ENCODE data around the gene RTL10. TPM values are rescaled to one million over a fixed set of nuclear protein-coding genes. Genes with fewer than 3 reads are reported as not detected.

Gene RTL10
- total and polyA plus RNA-seq, 10 of the 15 experiments (the other 5 are each of a cell fraction or from before 2014, with no cell fraction given): 5.3 to 18.1 (median 10.3) TPM

DNA sequence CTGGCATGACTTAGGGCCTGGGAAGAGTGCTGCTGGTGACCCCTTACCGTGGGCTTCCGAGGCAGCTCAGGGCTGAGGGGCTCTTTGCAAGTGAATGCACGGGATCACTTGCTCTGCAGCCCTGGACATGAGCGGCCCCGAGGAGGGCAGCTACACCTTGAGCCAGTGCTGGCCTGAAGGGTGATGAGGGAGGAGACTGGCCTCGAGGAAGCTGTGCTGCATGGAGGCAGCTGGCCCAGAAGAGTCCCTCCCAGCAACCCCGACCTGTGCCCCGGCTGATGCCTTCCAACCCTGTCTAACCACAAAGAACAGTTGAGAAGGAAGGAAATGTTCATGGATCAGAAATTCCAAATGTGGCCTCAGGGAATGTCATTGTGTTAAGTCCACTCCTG, 48.9 kb downstream of the RTL10 start (continued):
- TF ChIP-seq IRF4 (IDR thresholded peaks at IDR 0.05; ENCODE audit: low read depth, low read length): no peak

Other genes starting within 250 kb of the RTL10 start
Only the 7 nearest of the 9 such genes appear.
- 0.34 and 0.65 TPM in 2 replicates for gene SEPTIN5, start 140.4 kb downstream of the RTL10 start, total RNA-seq (2014; rRNA removed)
- 0.13 and 0.51 TPM in 2 replicates for gene SEPTIN5, start 140.4 kb downstream of the RTL10 start, total RNA-seq (2014; rRNA removed; fragmentation: Illumina TruSeq; extraction: Trizol)
- gene SEPTIN5, start 140.4 kb downstream of the RTL10 start, total RNA-seq (2021): 0.82 and 1.1 TPM in 2 replicates
- gene SEPTIN5, start 140.4 kb downstream of the RTL10 start, polyA plus RNA-seq (2011; rRNA removed): 0.19 and 0.43 TPM in 2 replicates
- 0.34 and 1.5 TPM in 2 replicates for gene SEPTIN5, start 140.4 kb downstream of the RTL10 start, polyA plus RNA-seq (2014; fragmentation: Illumina TruSeq; extraction: Trizol)
- not detected for gene SEPTIN5, start 140.4 kb downstream of the RTL10 start, polyA plus RNA-seq (2014; fragmentation: Nextera tagmentation; extraction: Ambion mirVana)
- gene SEPTIN5, start 140.4 kb downstream of the RTL10 start, polyA plus RNA-seq (2014; rRNA removed): 0.46 TPM in 1 of 2 replicates, not detected in the other
- not detected for gene SEPTIN5, start 140.4 kb downstream of the RTL10 start, polyA plus RNA-seq (2016; fragmentation: Nextera tagmentation; extraction: Ambion mirVana)
- gene GP1BB, start 131.3 kb downstream of the RTL10 start, total RNA-seq (2014; rRNA removed): 0.28 TPM in 1 of 2 replicates, not detected in the other
- gene GP1BB, start 131.3 kb downstream of the RTL10 start, total RNA-seq (2014; rRNA removed; fragmentation: Illumina TruSeq; extraction: Trizol): not detected in 2 replicates
- 0.28 and 0.35 TPM in 2 replicates for gene GP1BB, start 131.3 kb downstream of the RTL10 start, total RNA-seq (2021)
- not detected in 2 replicates for gene GP1BB, start 131.3 kb downstream of the RTL10 start, polyA plus RNA-seq (2011; rRNA removed)
- not detected in 2 replicates for gene GP1BB, start 131.3 kb downstream of the RTL10 start, polyA plus RNA-seq (2014; fragmentation: Illumina TruSeq; extraction: Trizol)
- gene GP1BB, start 131.3 kb downstream of the RTL10 start, polyA plus RNA-seq (2014; fragmentation: Nextera tagmentation; extraction: Ambion mirVana): under 1 TPM in 1 of 2 experiments, not detected in 1; 0.05 TPM
- gene GP1BB, start 131.3 kb downstream of the RTL10 start, polyA plus RNA-seq (2014; rRNA removed): 0.10 TPM in 1 of 2 replicates, not detected in the other
- gene GP1BB, start 131.3 kb downstream of the RTL10 start, polyA plus RNA-seq (2016; fragmentation: Nextera tagmentation; extraction: Ambion mirVana): not detected
- gene TBX1, start 94.1 kb downstream of the RTL10 start, total RNA-seq (2014; rRNA removed): not detected in 2 replicates
- gene TBX1, start 94.1 kb downstream of the RTL10 start, total RNA-seq (2014; rRNA removed; fragmentation: Illumina TruSeq; extraction: Trizol): not detected in 2 replicates
- gene TBX1, start 94.1 kb downstream of the RTL10 start, total RNA-seq (2021): not detected in 2 replicates
- gene TBX1, start 94.1 kb downstream of the RTL10 start, polyA plus RNA-seq (2011; rRNA removed): not detected in 2 replicates
- not detected in 2 replicates for gene TBX1, start 94.1 kb downstream of the RTL10 start, polyA plus RNA-seq (2014; fragmentation: Illumina TruSeq; extraction: Trizol)
- gene TBX1, start 94.1 kb downstream of the RTL10 start, polyA plus RNA-seq (2014; fragmentation: Nextera tagmentation; extraction: Ambion mirVana): not detected
- not detected in 2 replicates for gene TBX1, start 94.1 kb downstream of the RTL10 start, polyA plus RNA-seq (2014; rRNA removed)
- gene TBX1, start 94.1 kb downstream of the RTL10 start, polyA plus RNA-seq (2016; fragmentation: Nextera tagmentation; extraction: Ambion mirVana): not detected
- 13.8 and 19.4 TPM in 2 replicates for gene GNB1L, start within 50 bp of the RTL10 start, total RNA-seq (2014; rRNA removed)
- gene GNB1L, start within 50 bp of the RTL10 start, total RNA-seq (2014; rRNA removed; fragmentation: Illumina TruSeq; extraction: Trizol): 0.83 and 2.1 TPM in 2 replicates
- 12.6 and 13.4 TPM in 2 replicates for gene GNB1L, start within 50 bp of the RTL10 start, total RNA-seq (2021)
- gene GNB1L, start within 50 bp of the RTL10 start, polyA plus RNA-seq (2011; rRNA removed): 1.2 and 3.0 TPM in 2 replicates
- 0.03 and 0.37 TPM in 2 replicates for gene GNB1L, start within 50 bp of the RTL10 start, polyA plus RNA-seq (2014; fragmentation: Illumina TruSeq; extraction: Trizol)
- under 1 TPM; 0.21 to 0.99 TPM for gene GNB1L, start within 50 bp of the RTL10 start, polyA plus RNA-seq (2014; fragmentation: Nextera tagmentation; extraction: Ambion mirVana)
- gene GNB1L, start within 50 bp of the RTL10 start, polyA plus RNA-seq (2014; rRNA removed): 10.5 and 11.0 TPM in 2 replicates
- gene GNB1L, start within 50 bp of the RTL10 start, polyA plus RNA-seq (2016; fragmentation: Nextera tagmentation; extraction: Ambion mirVana): 10 to 100 TPM; 15.4 to 17.3 TPM
- gene COMT, start 86.9 kb upstream of the RTL10 start, total RNA-seq (2014; rRNA removed): 107 and 112 TPM in 2 replicates
- gene COMT, start 86.9 kb upstream of the RTL10 start, total RNA-seq (2014; rRNA removed; fragmentation: Illumina TruSeq; extraction: Trizol): 26.8 and 33.7 TPM in 2 replicates
- 99.7 and 114 TPM in 2 replicates for gene COMT, start 86.9 kb upstream of the RTL10 start, total RNA-seq (2021)
- gene COMT, start 86.9 kb upstream of the RTL10 start, polyA plus RNA-seq (2011; rRNA removed): 12.4 and 30.7 TPM in 2 replicates
- 4.8 and 26.1 TPM in 2 replicates for gene COMT, start 86.9 kb upstream of the RTL10 start, polyA plus RNA-seq (2014; fragmentation: Illumina TruSeq; extraction: Trizol)
- 10 to 100 TPM in 1 of 2 experiments, 1 to 10 TPM in 1; 4.5 to 16.1 TPM for gene COMT, start 86.9 kb upstream of the RTL10 start, polyA plus RNA-seq (2014; fragmentation: Nextera tagmentation; extraction: Ambion mirVana)
- gene COMT, start 86.9 kb upstream of the RTL10 start, polyA plus RNA-seq (2014; rRNA removed): 98.5 and 117 TPM in 2 replicates
- 100 to 1,000 TPM; 142 to 152 TPM for gene COMT, start 86.9 kb upstream of the RTL10 start, polyA plus RNA-seq (2016; fragmentation: Nextera tagmentation; extraction: Ambion mirVana)
- gene TXNRD2, start 86.9 kb upstream of the RTL10 start, total RNA-seq (2014; rRNA removed): 13.9 and 16.5 TPM in 2 replicates
- gene TXNRD2, start 86.9 kb upstream of the RTL10 start, total RNA-seq (2014; rRNA removed; fragmentation: Illumina TruSeq; extraction: Trizol): 10.0 and 11.2 TPM in 2 replicates
- gene TXNRD2, start 86.9 kb upstream of the RTL10 start, total RNA-seq (2021): 17.7 and 19.4 TPM in 2 replicates
- 8.6 and 12.4 TPM in 2 replicates for gene TXNRD2, start 86.9 kb upstream of the RTL10 start, polyA plus RNA-seq (2011; rRNA removed)
- gene TXNRD2, start 86.9 kb upstream of the RTL10 start, polyA plus RNA-seq (2014; fragmentation: Illumina TruSeq; extraction: Trizol): 7.7 and 8.7 TPM in 2 replicates
- gene TXNRD2, start 86.9 kb upstream of the RTL10 start, polyA plus RNA-seq (2014; fragmentation: Nextera tagmentation; extraction: Ambion mirVana): 1 to 10 TPM; 1.6 to 1.9 TPM
- 14.1 and 15.4 TPM in 2 replicates for gene TXNRD2, start 86.9 kb upstream of the RTL10 start, polyA plus RNA-seq (2014; rRNA removed)
- 10 to 100 TPM; 24.3 to 26.0 TPM for gene TXNRD2, start 86.9 kb upstream of the RTL10 start, polyA plus RNA-seq (2016; fragmentation: Nextera tagmentation; extraction: Ambion mirVana)
- gene ARVCF, start 161.9 kb upstream of the RTL10 start, total RNA-seq (2014; rRNA removed): 0.44 and 1.0 TPM in 2 replicates
- 0.13 and 0.32 TPM in 2 replicates for gene ARVCF, start 161.9 kb upstream of the RTL10 start, total RNA-seq (2014; rRNA removed; fragmentation: Illumina TruSeq; extraction: Trizol)
- gene ARVCF, start 161.9 kb upstream of the RTL10 start, total RNA-seq (2021): 1.8 and 1.9 TPM in 2 replicates
- 0.17 and 0.26 TPM in 2 replicates for gene ARVCF, start 161.9 kb upstream of the RTL10 start, polyA plus RNA-seq (2011; rRNA removed)
- 0.13 and 0.21 TPM in 2 replicates for gene ARVCF, start 161.9 kb upstream of the RTL10 start, polyA plus RNA-seq (2014; fragmentation: Illumina TruSeq; extraction: Trizol)
- gene ARVCF, start 161.9 kb upstream of the RTL10 start, polyA plus RNA-seq (2014; fragmentation: Nextera tagmentation; extraction: Ambion mirVana): not detected
- 1.00 and 2.6 TPM in 2 replicates for gene ARVCF, start 161.9 kb upstream of the RTL10 start, polyA plus RNA-seq (2014; rRNA removed)
- 1 to 10 TPM; 1.0 to 1.3 TPM for gene ARVCF, start 161.9 kb upstream of the RTL10 start, polyA plus RNA-seq (2016; fragmentation: Nextera tagmentation; extraction: Ambion mirVana)